Embryonic facial prominence (tissue), 1 donor: ENCODE data around the gene CDC37.

Experiments used
- DNase-seq: peaks from one replicate; pipeline ENCODE4 v3.0.0-alpha.2; 2016; ENCODE audit errors: extremely low spot score

The CDC37 gene

DNA sequence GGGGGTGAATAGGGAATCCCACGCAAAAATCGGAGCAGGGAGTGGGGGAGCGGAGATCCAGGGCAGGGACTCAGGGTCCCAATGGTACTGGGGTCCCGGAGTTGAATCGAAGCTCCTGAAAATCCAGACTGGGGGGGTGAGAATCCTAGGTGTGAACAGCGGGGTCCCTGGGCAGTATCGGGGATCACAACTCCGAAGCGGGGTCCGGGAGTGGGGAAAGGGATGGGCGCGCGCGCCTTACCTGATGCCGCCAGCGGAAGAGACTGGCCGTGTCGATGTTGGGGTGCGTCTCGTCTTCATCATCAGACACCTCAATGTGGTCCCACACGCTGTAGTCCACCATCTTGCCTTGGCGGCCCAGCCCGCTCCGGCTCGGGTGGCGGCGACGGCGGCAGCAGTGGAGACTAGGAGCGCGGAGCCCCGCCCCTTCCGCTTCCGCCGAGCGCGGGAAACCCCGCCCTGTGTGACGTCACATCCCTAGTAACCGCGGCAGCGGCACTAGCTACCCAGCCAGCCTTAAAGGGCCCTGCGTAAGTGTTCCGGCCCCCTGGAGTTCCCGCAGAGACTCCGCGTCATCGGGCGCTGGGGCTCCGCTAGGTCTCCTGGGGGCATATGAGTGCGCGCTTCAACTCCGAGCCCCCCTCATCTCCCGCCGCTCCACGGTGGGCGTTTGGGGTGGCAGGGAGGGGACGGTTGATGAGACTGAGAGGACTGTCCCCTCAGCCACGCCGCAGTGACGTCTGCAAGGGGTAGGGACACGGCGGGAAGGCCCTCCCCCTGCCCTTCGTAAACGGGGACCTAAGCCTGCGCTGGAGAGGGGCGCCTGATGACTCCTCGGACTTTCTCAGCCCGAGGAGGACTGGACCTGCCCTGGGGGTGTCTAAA, at the start of gene CDC37:
CDC37 (minus strand) TSS at position 406 of the 885 bp plus-strand sequence; CDS start at position 343, 63 bp downstream.
- DNase-seq = peak; percentile 91

DNA sequence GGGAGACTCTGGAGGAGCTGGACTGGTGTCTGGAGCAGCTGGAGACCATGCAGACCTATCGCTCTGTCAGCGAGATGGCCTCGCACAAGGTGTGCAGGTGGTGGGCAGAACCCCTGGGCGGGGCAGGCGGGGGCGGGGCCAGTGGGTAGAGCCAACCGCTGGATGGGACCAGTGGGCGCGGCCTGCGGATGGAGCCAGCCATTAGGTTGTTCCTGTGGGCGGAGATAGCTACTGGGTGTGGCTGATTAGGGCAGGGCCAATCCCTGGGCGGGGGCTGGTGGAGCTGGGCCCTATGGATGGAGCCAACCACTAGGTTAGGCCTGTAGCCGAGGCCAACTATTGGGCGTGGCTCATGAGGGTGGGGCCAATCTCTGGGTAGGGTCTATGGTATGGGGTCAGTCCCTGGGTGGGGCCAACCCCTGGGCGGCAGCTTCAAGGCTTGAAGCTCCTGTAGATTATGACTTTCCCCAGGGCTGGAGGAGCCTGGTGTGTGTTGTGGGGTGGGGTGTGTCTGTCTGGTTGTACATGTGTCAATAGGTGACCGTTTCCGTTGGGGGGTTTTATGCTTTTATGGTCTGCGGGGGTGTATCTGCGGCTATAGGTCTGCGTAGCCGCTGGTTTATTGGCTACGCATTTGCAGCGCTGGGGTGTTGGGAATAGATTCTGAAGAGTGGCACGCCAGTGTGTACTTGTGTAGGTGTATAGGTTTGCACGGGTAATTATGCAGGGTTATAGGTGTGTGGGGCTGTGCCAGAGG, 47.7 kb upstream of the CDC37 start:
- DNase-seq = no peak

DNA sequence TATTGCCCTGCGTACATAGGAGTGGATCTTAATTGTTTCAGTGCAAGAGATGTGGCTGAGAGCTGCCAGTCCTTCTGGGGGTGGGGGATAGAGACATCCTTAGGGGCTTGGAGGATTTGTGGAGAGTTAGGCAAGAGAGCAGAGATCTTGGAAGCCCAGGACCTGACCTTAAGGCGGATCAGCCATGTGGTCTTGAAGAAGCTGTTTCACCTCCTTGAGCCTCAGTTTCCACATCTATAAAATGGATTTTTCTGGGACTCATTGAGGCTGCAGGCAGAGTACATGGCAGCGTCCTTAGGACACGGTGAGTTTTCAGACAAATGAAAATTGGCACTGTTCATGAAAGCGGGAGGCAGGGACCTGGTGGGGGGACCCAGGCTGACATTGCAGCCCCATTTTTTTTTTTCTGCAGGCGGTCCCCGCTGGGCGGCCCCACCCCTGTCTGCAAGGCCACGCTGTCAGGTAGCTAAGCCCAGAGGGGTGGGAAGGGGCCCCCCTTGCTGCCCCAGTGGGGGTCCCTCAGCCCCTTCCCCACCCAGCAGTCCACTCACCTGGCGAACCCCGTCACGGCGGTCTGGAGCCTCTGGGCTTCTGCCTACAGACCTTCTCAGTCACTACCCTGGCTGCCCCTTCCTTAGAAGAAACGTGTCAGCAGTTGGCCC, 47.0 kb upstream of the CDC37 start:
- DNase-seq = no peak

DNA sequence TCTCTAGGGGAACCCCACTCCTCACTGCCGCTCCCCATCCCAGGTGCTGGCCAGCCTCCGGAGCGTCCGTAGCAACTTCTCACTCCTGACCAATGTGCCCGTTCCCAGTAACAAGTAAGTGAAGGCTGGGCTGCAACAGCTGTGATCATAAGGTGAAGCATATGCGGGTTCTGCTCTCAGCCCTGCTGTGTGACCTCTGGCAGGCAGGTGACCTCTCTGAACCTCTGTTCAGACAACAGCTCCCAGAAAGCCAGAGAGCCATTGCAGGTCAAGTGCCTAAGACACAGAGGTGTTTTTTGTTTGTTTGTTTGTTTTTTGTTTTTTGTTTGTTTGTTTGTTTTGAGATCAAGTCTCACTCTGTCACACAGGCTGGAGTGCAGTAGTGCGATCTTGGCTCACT, 45.7 kb upstream of the CDC37 start:
- no peak for DNase-seq

DNA sequence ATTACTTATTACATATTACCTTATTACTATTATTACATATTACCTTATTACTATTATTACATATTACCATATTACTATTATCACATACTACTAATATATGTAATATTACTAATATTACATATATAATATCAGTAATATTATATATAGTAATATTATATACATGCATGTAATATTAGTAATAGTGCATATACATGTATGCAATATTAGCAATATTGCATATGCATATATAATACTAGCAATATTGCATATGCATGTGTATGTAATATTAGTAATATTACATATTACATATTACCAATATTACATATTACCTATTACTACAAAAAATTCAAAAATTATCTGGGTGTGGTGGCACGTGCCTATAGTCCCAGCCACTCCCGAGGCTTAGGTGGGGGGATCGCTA, 39.4 kb upstream of the CDC37 start:
- DNase-seq = no peak

DNA sequence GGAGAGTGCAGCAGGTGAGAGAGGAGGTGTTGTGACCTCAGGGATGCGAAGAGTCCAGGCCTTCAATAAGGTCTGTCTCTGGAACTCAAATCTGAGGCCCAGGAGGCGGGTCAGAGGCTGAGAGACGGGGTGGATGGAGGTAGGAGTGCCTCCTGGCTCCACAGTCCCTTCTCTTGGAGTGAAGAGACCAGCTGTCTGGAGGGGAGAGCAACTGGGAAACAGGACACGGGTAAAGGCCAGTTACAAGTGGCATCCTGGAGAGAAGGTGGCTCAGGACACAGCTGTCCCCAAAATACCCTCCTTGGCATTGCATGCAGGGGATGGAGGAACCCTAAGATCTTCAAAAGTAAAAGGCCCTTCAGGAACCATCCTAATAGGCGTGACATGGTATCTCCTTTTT, 36.2 kb upstream of the CDC37 start:
- DNase-seq = no peak

DNA sequence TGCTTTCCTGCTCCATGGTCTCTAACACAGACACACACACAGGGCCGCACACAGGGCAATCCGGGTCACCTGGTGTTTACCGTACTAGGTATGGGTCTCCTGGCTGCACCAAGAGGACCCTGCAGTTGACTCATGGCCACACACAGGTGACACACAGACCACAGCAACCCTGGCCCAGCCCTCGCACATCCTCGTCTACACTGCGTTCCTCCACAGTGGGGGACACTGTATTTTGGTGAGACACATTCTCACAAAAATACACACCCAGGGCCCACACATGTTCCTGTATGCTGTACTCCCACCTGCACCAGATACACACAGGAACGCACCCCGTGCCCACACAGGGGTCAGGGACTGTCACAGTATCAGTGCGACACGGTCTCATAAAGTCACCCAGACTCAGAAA, 29.8 kb upstream of the CDC37 start:
- DNase-seq = no peak

DNA sequence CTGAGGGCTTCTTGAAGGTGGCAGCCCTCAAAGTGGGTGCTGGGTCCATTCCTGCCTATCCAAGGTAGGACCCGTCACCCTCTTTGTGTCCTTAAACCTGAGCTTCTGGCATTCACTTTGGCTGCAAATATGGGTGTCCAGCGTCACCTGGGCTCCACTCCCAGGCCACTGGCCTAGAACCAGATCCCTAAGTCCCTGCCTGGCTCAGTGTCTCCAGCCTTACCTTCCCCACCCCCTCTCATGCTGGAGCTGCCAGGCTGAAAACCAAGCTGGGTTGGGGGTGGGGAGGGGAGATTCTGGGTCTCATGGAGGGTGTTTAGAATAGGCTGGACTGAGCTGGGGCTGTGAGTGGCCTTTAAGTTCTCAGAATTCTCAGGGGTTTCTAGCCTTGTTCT, 29.4 kb upstream of the CDC37 start:
- no peak for DNase-seq

DNA sequence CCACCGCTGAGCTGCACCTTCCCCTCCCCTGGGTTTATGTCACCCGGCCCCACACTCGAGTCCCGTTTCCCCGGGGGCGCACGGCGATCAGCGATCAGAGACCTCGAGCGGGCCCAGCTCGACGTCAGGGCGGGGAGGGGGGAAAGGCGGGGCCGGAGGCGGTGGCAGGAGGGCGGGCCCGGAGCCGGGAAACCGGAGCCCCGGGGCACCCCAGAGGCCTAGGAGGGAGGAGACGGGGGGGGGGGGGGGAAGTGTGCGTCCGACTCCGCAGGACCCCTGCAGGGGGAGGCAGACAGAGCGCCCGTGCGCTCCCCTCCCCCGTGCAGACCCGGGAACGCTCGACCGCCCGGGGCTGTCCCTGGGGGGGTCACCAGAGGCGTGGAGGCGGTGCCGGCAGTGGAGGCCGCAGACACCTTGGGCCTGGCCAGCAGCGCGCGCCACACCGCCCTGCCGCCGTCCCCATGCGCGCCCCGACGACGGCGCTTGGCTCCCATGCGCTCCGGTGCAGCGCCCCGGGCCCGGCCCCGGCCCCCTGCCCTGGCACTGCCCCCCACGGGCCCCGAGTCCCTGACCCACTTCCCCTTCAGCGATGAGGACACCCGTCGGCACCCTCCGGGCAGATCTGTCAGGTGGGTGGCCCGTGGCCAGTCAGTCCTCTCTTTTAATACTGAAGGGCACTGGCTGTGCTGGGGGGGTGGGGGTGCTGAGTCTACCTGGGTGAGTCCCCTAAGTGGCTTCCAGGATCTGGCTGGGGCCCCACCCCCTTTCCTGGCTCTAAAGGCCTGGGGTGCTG, 28.8 kb upstream of the CDC37 start:
- no peak for DNase-seq

DNA sequence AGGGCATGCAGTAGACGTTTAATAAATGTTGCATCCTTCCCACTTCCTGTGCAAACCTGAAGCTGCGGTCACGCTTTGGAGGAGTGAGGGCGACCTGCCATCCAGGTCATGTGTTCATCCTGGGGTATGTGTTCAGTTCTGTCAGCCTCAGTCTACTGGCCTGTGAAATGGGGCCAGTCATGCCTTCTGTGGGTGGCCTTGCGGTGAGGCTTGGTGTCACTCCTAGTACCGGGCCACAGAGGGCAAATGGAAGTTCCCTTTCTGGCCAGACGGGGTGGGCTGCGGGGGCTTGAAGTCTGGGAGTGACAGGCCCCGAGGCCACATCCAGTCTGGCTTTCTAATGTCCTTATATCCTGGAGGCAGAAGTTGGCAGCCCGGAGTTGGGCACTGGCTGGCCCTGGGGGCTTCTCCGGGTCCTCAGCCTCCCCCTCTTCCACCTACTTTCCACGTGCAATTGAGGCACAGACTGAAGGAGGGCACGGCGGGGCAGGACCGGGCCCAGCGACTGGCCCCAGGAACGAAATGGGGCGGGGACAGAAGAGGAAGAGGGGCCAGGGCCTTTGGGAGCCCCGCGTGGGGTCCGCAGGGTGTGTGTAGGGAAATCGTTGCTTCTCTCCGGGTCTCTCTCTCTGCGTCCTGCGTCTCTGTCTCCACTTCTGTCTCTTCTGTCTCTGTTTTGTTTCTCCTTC, 28.1 kb upstream of the CDC37 start:
- DNase-seq = no peak

DNA sequence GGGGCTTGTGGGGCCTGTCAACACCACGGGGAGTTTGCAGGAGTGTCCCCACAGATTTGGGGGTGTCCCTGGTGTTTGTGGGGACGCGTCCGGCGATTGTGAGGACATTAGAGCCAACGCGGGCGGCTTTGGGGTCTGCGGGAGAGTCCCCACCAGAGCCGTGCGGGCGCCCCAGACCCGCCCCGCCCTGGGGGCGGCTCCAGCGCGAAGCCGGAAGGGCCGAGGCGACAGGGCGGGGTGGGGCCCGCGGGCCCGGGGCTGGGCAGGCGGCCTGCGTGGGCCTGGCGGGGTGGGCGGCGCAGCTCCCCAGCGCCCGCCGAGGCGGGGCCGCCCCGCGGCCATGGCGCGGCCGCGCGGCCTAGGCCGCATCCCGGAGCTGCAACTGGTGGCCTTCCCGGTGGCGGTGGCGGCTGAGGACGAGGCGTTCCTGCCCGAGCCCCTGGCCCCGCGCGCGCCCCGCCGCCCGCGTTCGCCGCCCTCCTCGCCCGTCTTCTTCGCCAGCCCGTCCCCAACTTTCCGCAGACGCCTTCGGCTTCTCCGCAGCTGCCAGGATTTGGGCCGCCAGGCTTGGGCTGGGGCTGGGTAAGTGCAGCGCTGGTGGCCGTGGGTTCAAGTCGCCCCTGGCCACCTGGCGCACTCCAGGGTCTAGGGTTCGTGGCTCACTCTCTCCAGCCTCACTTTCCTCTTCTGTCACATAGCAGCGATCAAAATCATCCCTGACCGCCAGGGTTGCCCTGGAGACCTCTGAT, 27.3 kb upstream of the CDC37 start:
- DNase-seq = no peak

DNA sequence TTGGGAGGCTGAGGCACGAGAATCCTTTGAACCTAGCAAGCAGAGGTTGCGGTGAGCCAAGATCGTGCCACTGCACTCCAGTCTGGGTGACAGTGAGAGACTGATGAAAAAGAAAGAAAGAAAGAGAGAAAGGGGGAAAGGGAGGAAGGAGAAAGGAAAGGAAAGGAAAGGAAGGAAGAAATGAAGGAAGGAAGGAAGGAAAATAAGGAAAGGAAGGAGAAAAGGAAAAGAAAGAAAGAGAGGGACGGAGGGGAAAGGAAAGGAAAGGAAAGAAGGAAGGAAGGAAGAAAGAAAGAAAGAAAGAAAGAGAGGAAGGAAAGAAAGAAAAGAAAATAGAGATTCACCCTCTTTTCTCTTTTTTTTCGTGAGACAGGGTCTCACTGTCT, 25.6 kb upstream of the CDC37 start:
- DNase-seq = no peak

DNA sequence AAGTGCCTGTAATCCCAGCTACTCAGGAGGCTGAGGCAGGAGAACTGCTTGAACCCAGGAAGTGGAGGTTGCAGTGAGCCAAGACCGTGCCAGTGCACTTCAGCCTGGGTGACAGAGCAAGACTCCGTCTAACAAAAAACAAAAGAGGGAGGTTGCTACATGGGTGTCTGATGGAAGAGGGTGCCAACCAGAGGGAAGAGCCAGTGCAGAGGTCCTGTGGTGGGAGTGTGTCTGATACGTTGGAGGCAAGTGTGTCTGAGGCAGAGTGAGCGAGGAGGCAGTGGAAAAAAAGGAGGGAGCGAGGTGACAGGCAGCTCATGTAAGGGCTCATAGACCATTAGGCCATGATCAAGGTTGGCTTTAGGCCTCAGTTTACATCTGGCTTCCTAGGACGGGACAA, 23.8 kb upstream of the CDC37 start:
- no peak for DNase-seq

DNA sequence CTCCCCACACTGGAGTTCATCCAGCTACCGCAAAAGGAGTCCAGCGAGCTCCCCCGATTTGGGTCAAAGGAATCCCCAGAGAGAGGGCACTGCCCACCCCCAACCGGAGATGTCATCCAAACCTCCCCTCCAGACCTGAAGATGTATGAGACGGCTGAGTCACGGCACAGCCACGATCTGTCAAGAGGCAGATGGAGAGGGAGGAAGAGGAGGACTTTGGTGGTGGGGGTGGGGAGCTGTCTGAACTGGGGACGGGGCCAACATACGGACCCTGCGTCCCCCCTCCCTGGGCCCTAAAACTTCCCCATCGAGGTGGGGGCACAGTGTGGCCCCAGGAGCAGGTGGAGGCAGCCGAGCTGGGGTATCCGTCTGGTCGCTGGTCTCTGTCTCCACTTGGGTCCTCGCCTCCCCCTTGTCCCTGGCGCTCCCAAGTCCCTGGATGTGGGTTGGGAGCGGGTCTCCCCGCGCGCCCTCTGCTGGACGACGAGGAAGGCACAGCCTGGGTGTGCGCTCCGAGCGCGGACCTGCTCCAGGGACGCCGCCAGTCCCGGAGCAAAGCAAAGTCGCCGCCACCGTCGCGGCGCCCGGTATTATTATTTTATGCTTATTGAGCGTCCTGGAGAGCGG, 20.8 kb upstream of the CDC37 start:
- DNase-seq = no peak

DNA sequence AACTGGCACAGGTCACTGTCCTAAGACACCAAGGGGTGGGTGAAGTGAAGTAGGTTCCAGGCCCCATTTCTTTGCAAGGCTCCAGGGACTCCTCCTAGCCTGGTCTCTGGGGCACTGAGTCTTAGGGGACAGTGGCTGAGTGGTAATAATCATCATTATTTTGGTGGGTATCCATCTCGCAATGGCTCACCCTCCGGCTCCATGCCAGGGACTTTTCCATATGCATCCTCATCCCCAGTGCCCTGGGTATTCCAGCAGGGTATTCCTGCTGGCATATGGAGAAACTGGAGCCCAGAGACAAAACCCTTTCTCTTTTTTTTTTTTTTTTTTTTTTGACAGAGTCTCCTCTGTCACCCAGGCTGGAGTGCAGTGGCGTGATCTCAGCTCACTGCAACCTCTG, 19.5 kb upstream of the CDC37 start:
- DNase-seq = no peak

DNA sequence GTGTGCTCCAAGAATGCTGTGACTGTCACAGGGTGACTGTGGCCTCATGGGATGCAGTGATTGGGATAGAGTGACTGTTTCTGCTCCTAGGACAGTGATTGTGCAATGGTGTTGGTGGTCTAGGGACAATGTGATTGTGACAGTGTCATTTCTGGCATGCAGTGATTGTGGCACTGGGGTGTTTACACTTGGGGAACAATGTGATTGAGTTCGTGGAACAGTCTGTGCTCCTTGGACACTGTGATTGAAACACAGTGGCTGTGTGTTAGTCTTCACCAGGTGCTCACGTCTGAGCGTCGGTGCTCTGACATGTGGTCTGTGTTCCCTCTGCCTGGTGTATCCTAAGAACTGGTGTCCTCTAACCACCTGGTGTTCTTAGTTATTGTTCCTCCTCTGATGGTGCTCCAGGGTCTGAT, 18.7 kb upstream of the CDC37 start:
- DNase-seq = no peak

DNA sequence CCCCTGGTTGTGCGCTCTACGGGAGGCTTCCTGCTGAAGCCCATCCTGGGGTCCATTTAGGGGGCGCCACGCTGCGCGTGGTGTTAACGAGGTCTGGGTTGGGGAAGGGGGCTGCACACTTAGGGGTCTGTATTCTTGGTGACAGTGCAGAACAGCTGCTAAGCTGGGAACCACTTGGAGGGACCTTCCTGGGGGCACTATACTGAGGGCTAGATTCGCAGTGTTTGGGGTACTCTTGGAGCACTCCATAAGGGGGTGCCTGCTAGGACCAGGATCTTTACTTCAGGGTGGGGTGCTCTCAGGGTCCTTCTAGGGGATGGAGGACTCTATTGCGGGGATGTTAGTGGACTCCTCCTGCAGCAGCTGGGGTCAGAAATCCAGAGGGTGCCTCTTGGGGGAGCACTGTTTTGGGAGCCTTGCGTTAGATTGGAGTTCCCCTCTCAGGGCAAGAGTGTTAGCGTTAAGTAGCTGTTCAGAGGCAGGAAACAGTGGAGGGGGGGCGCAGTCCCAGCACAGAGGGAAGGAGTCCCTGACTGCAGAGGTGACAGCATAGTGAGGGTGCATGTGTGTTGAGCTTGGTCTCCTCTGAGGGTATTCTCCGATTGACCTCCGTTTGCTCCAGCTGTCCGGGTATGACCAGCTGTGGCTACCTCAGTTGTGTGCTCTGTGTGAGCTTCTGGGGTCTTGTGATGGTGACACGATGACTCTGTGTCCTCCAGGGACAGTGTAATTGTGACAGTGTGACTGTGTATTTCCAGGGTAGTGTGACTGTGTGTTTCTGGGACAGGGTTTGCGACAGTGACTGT, 18.1 kb upstream of the CDC37 start:
- DNase-seq = no peak

DNA sequence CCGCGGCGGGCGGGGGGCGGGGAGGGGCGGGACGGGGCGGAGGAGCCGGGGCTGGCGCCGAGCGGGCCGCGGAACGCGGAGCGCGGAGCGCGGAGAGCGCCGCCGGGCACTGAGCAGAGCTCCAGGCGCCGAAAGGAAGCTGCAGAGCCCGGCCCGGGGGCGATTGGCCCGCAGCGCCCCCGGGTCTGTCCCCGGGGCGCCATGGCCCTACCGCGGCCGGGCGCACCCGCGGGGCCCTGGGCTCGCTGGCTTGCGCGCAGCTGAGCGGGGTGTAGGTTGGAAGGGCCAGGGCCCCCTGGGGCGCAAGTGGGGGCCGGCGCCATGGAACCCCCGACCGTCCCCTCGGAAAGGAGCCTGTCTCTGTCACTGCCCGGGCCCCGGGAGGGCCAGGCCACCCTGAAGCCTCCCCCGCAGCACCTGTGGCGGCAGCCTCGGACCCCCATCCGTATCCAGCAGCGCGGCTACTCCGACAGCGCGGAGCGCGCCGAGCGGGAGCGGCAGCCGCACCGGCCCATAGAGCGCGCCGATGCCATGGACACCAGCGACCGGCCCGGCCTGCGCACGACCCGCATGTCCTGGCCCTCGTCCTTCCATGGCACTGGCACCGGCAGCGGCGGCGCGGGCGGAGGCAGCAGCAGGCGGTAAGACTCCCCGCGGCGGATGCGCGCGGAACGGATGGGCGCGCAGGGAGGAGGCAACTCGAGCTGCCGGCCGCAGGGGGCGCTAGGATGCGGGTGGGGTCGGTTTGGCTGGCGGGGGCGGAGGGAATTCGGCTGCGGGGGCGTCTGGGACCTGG, 17.3 kb upstream of the CDC37 start, which contains the start of gene PDE4A:
PDE4A (plus strand) TSS at position 95 of the 796 bp plus-strand sequence; CDS start at position 322, 227 bp downstream.
- DNase-seq = no peak
